Stimulated activated CD4-positive, alpha-beta T cell treated with anti-CD3 and anti-CD28 coated beads, Interleukin-2, amount 100 ng/mL, for 48 hours (primary cell): ENCODE measurements around the gene C5orf52.
"Not testable (repeated sequence)": the region's sequence is repeated elsewhere in the genome, so short reads cannot be mapped to it uniquely, and the experiment has no call there.

Experiments
- DNase-seq, 2 donors: peaks; one replicate each; pipeline ENCODE4 v3.0.0-alpha.2; 2020

C5orf52 gene

DNA sequence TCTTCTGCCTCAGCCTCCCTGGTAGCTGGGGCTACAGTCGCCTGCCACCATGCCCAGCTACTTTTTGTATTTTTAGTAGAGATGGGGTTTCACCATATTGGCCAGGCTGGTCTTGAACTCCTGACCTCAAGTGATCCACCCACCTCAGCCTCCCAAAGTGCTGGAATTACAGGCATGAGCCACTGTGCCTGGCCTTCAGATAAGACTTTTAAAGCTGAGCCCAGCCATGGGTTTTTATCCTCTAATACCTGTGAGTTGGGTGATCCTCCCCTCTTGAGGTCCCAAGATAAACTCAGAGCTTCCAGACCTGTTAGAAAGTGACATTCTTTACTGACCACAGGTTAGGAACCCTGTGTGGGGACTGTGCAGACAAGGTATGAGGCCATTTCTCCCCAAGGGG lies 56.5 kb downstream of the C5orf52 start:
- DNase-seq, result not testable (repeated sequence)
